Endothelial cell of umbilical vein (primary cell): ENCODE results near the gene LNX2. TPM values are rescaled to one million over a fixed set of nuclear protein-coding genes. Genes with fewer than 3 reads are reported as not detected.

Experiments used
- BruUV-seq: library from RNA; stranded (reverse); fragments of 400-500 nt; replicated peaks from 2 replicates; lab custom pipeline; 2021; lab: Mats Ljungman, UMichigan
- CTCF ChIA-PET: fragments of 300-600, 350-600 bp; sonication (Branson Sonifier 250); formaldehyde crosslinking; loops from one replicate; lab custom pipeline; 2021; ENCODE audit warnings: antibody characterized with exemption, inconsistent platforms; lab: Charles Lee
- POLR2A ChIA-PET: fragments of 300-600, 350-600 bp; sonication (Branson Sonifier 250); formaldehyde crosslinking; loops from one replicate; lab custom pipeline; 2021; ENCODE audit warnings: antibody characterized with exemption, inconsistent platforms; lab: Charles Lee
- DNase-seq: peaks from one replicate; pipeline ENCODE4 v3.0.0-alpha.2; 2011; ENCODE audit warnings: low read depth, low spot score
- FAIRE-seq: peaks from 2 replicates; lab custom pipeline; 2011; peaks lifted over from hg19 to GRCh38; lab: Jason Lieb, UNC
- H2AFZ ChIP-seq: 2 replicates; pipeline ENCODE4 v1.6.0; 2012; ENCODE audit warnings: low read depth, low read length, control low read depth, inconsistent platforms
- H3K27ac ChIP-seq: 2 replicates; pipeline ENCODE4 v1.5.1; 2011; ENCODE audit warnings: low read depth, mild to moderate bottlenecking, control low read depth, low read length, moderate library complexity; ENCODE audit not compliant: insufficient read depth
- H3K27me3 ChIP-seq, 2 experiments: 2 replicates each; pipeline versions ENCODE4 v1.6.0 to v1.6.1; 2011; ENCODE audit warnings: low read length in 2 of 2, mixed read lengths in 1 of 2; ENCODE audit not compliant: control insufficient read depth in 2 of 2, insufficient read depth in 2 of 2
- H3K36me3 ChIP-seq, 2 experiments: 2 replicates in 1 of 2; 3 replicates in 1 of 2; pipeline ENCODE4 v1.5.1; 2011; ENCODE audit warnings: low read length in 2 of 2, mild to moderate bottlenecking in 1 of 2, moderate library complexity in 1 of 2; ENCODE audit not compliant: control insufficient read depth in 2 of 2, insufficient read depth in 2 of 2; ENCODE audit errors: extremely low read depth in 1 of 2
- H3K4me1 ChIP-seq: 3 replicates; pipeline ENCODE4 v1.5.1; 2011; ENCODE audit warnings: mild to moderate bottlenecking, low read length; ENCODE audit not compliant: control insufficient read depth, insufficient read depth; ENCODE audit errors: extremely low read depth
- H3K4me2 ChIP-seq: 2 replicates; pipeline ENCODE4 v1.6.1; 2011; ENCODE audit warnings: low read length, control low read depth, mixed read lengths; ENCODE audit not compliant: insufficient read depth
- H3K4me3 ChIP-seq, 3 experiments: fragments of 200-600 bp in 1 of 3; sonication (generic), shearing (Covaris generic) in 1 of 3; replicated peaks in 1 of 3; 2 replicates each; pipeline ENCODE4 v1.5.1; 2011 to 2016; ENCODE audit warnings: control low read depth in 3 of 3, low read length in 3 of 3, mild to moderate bottlenecking in 2 of 3, inconsistent platforms in 1 of 3, low read depth in 1 of 3, moderate library complexity in 1 of 3; ENCODE audit not compliant: insufficient read depth in 1 of 3
- H3K79me2 ChIP-seq: 2 replicates; pipeline ENCODE4 v1.6.0; 2012; ENCODE audit warnings: low read length, inconsistent platforms; ENCODE audit not compliant: control insufficient read depth, insufficient read depth
- H3K9ac ChIP-seq: replicated peaks from 2 replicates; pipeline ENCODE3; 2011; ENCODE audit warnings: low read length, control low read depth; ENCODE audit not compliant: insufficient read depth; ENCODE audit errors: extremely low read depth
- H3K9me1 ChIP-seq: replicated peaks from 3 replicates; pipeline ENCODE4 v1.6.0; 2011; ENCODE audit warnings: mild to moderate bottlenecking, low read length; ENCODE audit not compliant: control insufficient read depth, insufficient read depth; ENCODE audit errors: extremely low read depth
- H3K9me3 ChIP-seq: replicated peaks from 2 replicates; pipeline ENCODE4 v1.5.1; 2012; ENCODE audit warnings: low read length, inconsistent platforms; ENCODE audit not compliant: control insufficient read depth, insufficient read depth
- H4K20me1 ChIP-seq: replicated peaks from 2 replicates; pipeline ENCODE3; 2011; ENCODE audit warnings: mild to moderate bottlenecking, low read length; ENCODE audit not compliant: control insufficient read depth, insufficient read depth; ENCODE audit errors: extremely low read depth
- EZH2 ChIP-seq: IDR thresholded peaks from 2 replicates; pipeline ENCODE4 v1.6.1; 2012; ENCODE audit warnings: borderline replicate concordance, low read depth, mild to moderate bottlenecking, moderate library complexity, low read length, inconsistent platforms; ENCODE audit not compliant: severe bottlenecking
- JUN ChIP-seq: IDR thresholded peaks from 2 replicates; pipeline ENCODE4 v1.6.1; 2011; ENCODE audit warnings: borderline replicate concordance, low read depth; ENCODE audit not compliant: insufficient read length, insufficient read depth
- POLR2A ChIP-seq: IDR thresholded peaks from 2 replicates; pipeline ENCODE4 v1.6.1; 2012; ENCODE audit warnings: low read depth, mild to moderate bottlenecking, control low read depth, low read length
- POLR2AphosphoS5 ChIP-seq: IDR thresholded peaks from 2 replicates; pipeline ENCODE4 v1.6.1; 2012; ENCODE audit warnings: low read depth, mild to moderate bottlenecking, control low read depth, low read length, moderate library complexity; ENCODE audit not compliant: insufficient read depth
- dilution Hi-C: fragments of 300-500 bp; cut with MboI; formaldehyde crosslinking; loops from one replicate; pipeline ENCODE4 v1.15.0; 2019; ENCODE audit warnings: low sequenced_read_pairs; ENCODE audit not compliant: extremely low pct_ligation_motif_present
- intact Hi-C: fragments of 100-400 bp; cut with micrococcal nuclease; formaldehyde crosslinking; loops from one replicate; pipeline ENCODE4 v1.10.0; 2022
- polyA plus RNA-seq, 4 experiments: library from polyadenylated mRNA; depleted of rRNA in 3 of 4; stranded (reverse) in 3 of 4; unstranded in 1 of 4; fragments of >200 nt; gene quantifications; 2 replicates each; pipeline versions ENCODE4 v1.2.1 to v1.2.3, GENCODE V29; 2011 to 2012; ENCODE audit warnings: missing spikeins in 1 of 4
- total RNA-seq: library from RNA; stranded (reverse); gene quantifications from 2 replicates; pipeline ENCODE4 v1.2.3, GENCODE V29; 2021
- TF ChIP-seq, protein P1 (sequence below), 2 donors: IDR thresholded peaks; 1 replicate in 1 of 2; 2 replicates in 1 of 2; pipeline ENCODE4 v1.5.1; 2011; ENCODE audit warnings: low read length in 2 of 2, mild to moderate bottlenecking in 2 of 2, moderate library complexity in 2 of 2, control low read depth in 1 of 2, inconsistent platforms in 1 of 2, low read depth in 1 of 2; ENCODE audit not compliant: insufficient read depth in 1 of 2; ENCODE audit errors: extremely low read depth in 1 of 2

The LNX2 gene
- total and polyA plus RNA-seq, 2 donors (not counting 3 experiments of a cell fraction or from before 2014, with no cell fraction given) = 7.0 to 9.1 TPM

DNA sequence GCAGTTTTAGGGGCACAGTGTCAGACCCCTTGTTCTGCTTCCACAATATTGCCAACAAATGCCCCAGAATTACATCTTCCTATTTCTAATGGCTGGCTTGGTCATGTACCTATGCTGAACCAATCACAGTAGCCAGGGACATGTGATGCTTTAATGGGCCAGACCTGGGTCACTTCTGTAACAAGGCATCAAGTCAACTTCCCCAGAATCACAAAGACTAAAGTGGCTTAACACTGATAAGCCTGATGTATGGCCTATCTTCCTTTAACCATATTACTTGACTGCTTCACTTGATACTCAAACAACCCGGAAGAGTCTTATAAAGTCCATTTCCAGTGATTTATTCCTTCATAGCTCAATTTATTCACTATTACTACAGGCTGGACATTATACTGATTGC lies 19.6 kb downstream of the LNX2 start:
- Histone ChIP-seq H3K79me2 (peaks cover 52% of the 10 kb centered on the region), H3K36me3 (no peaks in the 10 kb centered on the region), H3K9me1 (peaks cover 2% of the 10 kb centered on the region), H3K4me1 (peaks cover 16% of the 10 kb centered on the region), H3K27ac (peak overlapping the region; percentile 39), H3K9me3 (no peaks in the 10 kb centered on the region), H3K27me3 (no peaks in the 10 kb centered on the region), H2AFZ (no peak overlapping the region), H3K4me2 (no peak overlapping the region), H3K9ac (no peak overlapping the region), H4K20me1 (no peaks in the 10 kb centered on the region), H3K4me3 (no peak overlapping the region)
- no TSS peak for BruUV-seq
- no peak for FAIRE-seq
- TF ChIP-seq EZH2 = no peak
- TF ChIP-seq POLR2AphosphoS5 = no peak
- no peak for TF ChIP-seq POLR2A
- TF ChIP-seq, protein P1, sequence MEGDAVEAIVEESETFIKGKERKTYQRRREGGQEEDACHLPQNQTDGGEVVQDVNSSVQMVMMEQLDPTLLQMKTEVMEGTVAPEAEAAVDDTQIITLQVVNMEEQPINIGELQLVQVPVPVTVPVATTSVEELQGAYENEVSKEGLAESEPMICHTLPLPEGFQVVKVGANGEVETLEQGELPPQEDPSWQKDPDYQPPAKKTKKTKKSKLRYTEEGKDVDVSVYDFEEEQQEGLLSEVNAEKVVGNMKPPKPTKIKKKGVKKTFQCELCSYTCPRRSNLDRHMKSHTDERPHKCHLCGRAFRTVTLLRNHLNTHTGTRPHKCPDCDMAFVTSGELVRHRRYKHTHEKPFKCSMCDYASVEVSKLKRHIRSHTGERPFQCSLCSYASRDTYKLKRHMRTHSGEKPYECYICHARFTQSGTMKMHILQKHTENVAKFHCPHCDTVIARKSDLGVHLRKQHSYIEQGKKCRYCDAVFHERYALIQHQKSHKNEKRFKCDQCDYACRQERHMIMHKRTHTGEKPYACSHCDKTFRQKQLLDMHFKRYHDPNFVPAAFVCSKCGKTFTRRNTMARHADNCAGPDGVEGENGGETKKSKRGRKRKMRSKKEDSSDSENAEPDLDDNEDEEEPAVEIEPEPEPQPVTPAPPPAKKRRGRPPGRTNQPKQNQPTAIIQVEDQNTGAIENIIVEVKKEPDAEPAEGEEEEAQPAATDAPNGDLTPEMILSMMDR (IDR thresholded peaks at IDR 0.05; ENCODE audit: extremely low read depth in 1 of 2, insufficient read depth in 1 of 2, low read depth in 1 of 2, low read length in 2 of 2) = no peak
- no peak for TF ChIP-seq JUN
- DNase-seq = no peak
- ChIA-PET CTCF (interaction anchor here (1.1 to 2.0 kb wide), 6 partner anchors 12 to 226 kb away, joined by 3 to 6 read pairs (median 6); partner anchors contain the start of gene POLR1D), POLR2A (no interaction called here)
- intact Hi-C loops (loop anchor here (1.0 kb wide), 1 partner anchor 20 kb away; the partner anchor contains the start of gene LNX2), dilution Hi-C loops (no loop called here)
